HUES6 (cell line): Measurements from ENCODE around the gene CROCC.
"Not testable (repeated sequence)": the region's sequence is repeated elsewhere in the genome, so short reads cannot be mapped to it uniquely, and the experiment has no call there.

Source experiments
- H3K27ac ChIP-seq: 2 replicates; pipeline ENCODE4 v1.7.0; 2013; ENCODE audit warnings: low read depth, mild to moderate bottlenecking, low read length, inconsistent platforms
- H3K27me3 ChIP-seq: 2 replicates; pipeline ENCODE4 v1.6.1; 2013; ENCODE audit warnings: low read length; ENCODE audit not compliant: control insufficient read depth, insufficient read depth
- H3K36me3 ChIP-seq: 2 replicates; pipeline ENCODE4 v1.6.1; 2013; ENCODE audit warnings: low read length; ENCODE audit not compliant: control insufficient read depth, insufficient read depth
- H3K4me1 ChIP-seq: 2 replicates; pipeline ENCODE4 v1.6.1; 2013; ENCODE audit warnings: low read length; ENCODE audit not compliant: control insufficient read depth, insufficient read depth
- H3K4me3 ChIP-seq: 2 replicates; pipeline ENCODE4 v1.5.1; 2013; ENCODE audit warnings: low read depth, low read length
- H3K9ac ChIP-seq: one replicate; pipeline ENCODE4 v1.6.1; 2013; ENCODE audit warnings: mild to moderate bottlenecking, low read length
- H3K9me3 ChIP-seq: 2 replicates; pipeline ENCODE4 v1.6.1; 2013; ENCODE audit warnings: low read depth, low read length; ENCODE audit not compliant: control insufficient read depth, insufficient read depth

Gene CROCC

DNA sequence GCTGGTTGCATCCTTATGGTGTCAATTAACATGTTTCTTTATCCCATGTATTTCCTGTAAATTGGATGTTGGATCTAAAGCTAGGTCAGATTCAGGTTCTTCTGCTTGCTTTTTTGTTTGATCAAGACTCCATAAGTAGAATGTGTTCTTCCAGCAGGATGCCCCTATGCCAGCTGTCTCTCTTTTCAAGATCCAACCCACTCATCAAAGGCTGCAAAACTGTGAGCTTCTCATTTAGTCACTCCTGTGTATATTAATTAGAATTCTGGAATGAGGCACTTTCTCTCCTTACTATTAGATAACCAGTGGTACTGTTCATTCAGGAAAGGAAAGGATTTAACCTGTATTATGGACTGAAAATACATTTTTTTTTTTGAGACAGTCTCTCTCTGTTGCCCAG is 12.2 kb downstream of the CROCC start:
- H3K4me1 ChIP-seq = peaks cover 18% of the 10 kb centered on the region
- peaks cover 60% of the 10 kb centered on the region for H3K36me3 ChIP-seq
- not testable (repeated sequence) for H3K27me3 ChIP-seq, H3K4me3 ChIP-seq, H3K9ac ChIP-seq, H3K9me3 ChIP-seq, H3K27ac ChIP-seq

DNA sequence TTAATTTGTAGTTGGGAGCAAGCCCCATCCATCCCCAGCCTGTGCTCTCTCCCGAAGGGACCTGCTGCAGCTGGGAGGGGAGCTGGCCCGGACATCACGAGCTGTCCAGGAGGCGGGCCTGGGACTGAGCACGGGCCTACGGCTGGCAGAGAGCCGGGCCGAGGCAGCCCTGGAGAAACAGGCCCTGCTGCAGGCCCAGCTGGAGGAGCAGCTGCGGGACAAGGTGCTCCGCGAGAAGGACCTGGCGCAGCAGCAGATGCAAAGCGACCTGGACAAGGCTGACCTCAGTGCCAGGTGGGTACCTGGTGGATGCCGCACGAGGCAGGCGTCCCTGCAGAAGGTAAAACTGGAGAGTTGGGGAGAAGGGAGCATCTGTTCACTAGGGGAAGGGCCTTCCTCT is 14.8 kb downstream of the CROCC start:
- peaks cover 17% of the 10 kb centered on the region for H3K4me1 ChIP-seq

DNA sequence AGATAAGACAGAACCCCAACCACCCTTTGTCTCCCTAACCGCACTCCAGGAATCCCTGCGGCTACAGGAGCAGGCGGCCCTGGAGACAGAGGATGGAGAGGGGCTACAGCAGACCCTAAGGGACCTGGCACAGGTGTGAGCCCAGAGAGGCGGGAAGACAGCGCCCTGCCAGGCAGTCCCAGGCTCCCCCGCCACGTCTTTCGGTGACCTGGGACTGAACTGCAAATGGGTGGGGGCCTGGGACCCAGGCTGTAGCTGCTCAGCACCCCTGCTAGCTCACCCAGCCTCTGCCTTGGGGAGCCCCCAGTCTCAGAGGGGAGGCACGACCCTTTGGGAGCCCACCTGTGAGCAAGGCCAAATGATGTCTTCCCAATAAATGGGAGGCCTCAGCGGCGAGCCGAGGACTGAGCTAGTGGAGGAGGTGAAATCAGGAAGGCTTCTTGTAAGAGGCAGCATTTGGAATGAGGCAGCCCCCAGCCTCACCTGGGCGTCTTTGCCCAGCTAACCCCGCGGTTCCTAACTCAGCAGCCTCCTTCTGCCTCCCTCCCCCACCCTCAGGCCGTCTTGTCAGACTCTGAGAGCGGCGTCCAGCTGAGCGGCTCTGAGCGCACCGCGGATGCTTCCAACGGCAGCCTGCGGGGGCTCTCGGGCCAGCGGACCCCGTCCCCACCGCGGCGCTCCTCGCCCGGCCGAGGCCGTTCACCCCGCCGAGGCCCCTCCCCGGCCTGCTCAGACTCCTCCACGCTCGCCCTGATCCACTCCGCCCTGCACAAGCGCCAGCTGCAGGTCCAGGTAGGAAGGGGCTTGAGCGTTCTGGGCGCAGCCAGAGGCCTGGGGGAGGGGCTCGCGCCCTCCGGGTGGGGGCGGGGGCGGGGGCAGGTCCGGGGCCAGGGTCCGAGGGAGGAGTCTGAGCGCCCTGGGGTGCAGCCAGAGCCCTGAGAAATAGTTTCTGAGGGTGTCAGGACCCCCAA is 16.9 kb downstream of the CROCC start:
- Histone ChIP-seq H3K9me3 (no peaks in the 10 kb centered on the region), H3K27me3 (no peaks in the 10 kb centered on the region), H3K4me3 (peak overlapping the region; percentile 57), H3K9ac (peak overlapping the region; percentile 15), H3K36me3 (peaks cover 53% of the 10 kb centered on the region), H3K4me1 (peaks cover 17% of the 10 kb centered on the region), H3K27ac (no peak overlapping the region)

More for the DNA sequence above, 14.8 kb downstream of the CROCC start:
- peaks cover 55% of the 10 kb centered on the region for H3K36me3 ChIP-seq
- not testable (repeated sequence) for H3K9ac ChIP-seq, H3K4me3 ChIP-seq, H3K27ac ChIP-seq, H3K27me3 ChIP-seq, H3K9me3 ChIP-seq

DNA sequence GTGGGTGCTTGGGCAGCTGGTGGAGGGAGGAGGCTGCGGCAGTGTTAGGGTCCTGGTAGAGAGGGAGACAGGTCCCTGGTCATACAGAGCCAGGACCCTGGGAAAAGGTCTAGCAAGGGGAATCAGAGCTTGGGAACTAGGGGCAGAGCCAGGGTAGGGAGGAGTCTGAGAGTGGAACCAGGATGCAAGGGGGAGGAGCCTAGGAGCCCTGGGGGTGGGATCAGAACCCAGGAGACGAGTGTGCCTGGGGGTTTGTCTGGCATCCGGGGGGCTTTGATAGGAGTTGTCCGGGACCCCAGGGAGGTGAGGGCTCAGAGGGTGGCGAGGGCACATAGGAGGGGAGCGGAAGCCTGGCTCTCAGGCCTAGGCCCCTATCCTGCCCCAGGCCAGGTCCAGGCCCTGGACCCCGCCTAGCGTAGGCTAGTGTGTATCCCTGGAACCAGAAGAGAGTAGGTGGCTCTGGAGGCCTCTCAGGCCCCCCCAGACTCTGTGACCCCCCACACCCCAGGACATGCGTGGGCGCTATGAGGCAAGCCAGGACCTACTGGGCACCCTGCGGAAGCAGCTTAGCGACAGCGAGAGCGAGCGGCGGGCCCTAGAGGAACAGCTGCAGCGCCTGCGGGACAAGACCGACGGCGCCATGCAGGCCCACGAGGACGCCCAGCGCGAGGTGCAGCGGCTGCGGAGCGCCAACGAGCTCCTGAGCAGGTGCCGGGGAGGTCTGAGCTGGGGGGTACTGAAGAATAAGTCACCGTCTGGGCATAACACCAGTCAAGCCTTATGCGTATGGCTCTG is 17.9 kb downstream of the CROCC start:
- H3K9ac ChIP-seq, H3K9me3 ChIP-seq, H3K27me3 ChIP-seq, H3K27ac ChIP-seq: not testable (repeated sequence)
- peak overlapping the region; percentile 43; the same call in 1 of the 2 replicates for H3K4me3 ChIP-seq
- H3K4me1 ChIP-seq = peaks cover 17% of the 10 kb centered on the region
- H3K36me3 ChIP-seq = peaks cover 54% of the 10 kb centered on the region

DNA sequence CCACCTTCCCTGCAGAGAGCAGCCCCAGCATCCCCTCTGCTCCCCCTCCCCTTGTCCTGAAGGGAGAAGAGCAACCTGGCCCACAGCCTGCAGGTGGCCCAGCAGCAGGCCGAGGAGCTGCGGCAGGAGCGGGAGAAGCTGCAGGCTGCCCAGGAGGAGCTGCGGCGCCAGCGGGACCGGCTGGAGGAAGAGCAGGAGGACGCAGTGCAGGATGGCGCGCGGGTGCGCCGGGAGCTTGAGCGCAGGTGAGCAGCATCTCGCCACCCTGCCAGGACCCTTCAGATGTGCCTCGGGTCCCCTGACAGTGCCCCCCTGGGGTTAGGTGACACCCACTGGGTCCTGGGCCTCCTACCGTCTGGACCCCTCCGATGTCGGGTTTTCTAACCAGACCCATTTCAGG is 22.3 kb downstream of the CROCC start:
- H3K36me3 ChIP-seq = peaks cover 65% of the 10 kb centered on the region
- H3K27me3 ChIP-seq = no peaks in the 10 kb centered on the region
- H3K9ac ChIP-seq = no peak overlapping the region
- H3K4me1 ChIP-seq = peaks cover 7% of the 10 kb centered on the region
- no peaks in the 10 kb centered on the region for H3K9me3 ChIP-seq
- H3K27ac ChIP-seq = no peak overlapping the region
- no peak overlapping the region for H3K4me3 ChIP-seq

DNA sequence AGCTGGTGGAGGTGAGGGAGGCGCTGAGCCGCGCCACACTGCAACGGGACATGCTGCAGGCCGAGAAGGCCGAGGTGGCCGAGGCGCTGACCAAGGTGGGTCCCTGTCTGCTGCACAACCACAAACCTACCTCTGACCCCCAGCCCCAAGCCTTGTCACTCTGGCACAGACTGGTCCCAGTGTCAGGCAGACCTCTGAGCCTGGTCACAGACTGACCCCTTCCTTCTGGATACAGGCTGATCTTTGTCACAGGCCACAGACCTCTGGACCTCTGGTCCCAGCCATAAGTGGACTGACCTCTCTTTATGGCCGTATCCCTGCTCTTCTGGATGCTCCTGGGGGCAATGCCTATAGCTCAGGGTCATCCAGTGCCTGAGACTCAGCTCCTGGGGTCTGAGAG is 23.8 kb downstream of the CROCC start:
- H3K4me3 ChIP-seq, H3K27ac ChIP-seq, H3K9ac ChIP-seq, H3K27me3 ChIP-seq, H3K4me1 ChIP-seq, H3K9me3 ChIP-seq: not testable (repeated sequence)
- peaks cover 64% of the 10 kb centered on the region for H3K36me3 ChIP-seq

DNA sequence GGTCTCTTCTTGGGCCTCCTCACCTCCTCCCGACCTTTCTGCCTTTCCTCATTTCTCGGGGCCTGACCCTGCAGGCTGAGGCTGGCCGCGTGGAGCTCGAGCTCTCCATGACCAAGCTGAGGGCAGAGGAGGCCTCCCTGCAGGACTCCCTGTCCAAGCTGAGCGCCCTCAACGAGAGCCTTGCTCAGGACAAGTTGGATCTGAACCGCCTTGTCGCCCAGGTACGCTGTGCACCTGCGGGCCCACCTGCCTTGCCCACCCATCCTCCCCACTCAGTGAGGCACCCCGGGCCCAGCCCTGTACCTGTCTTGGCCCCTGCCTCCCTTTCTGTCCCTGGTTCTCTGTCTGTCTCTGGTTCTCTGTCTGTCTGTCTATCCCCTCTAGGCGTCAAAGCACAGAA is 24.5 kb downstream of the CROCC start:
- not testable (repeated sequence) for H3K9me3 ChIP-seq, H3K27me3 ChIP-seq, H3K27ac ChIP-seq, H3K4me1 ChIP-seq, H3K9ac ChIP-seq, H3K4me3 ChIP-seq
- peaks cover 60% of the 10 kb centered on the region for H3K36me3 ChIP-seq

DNA sequence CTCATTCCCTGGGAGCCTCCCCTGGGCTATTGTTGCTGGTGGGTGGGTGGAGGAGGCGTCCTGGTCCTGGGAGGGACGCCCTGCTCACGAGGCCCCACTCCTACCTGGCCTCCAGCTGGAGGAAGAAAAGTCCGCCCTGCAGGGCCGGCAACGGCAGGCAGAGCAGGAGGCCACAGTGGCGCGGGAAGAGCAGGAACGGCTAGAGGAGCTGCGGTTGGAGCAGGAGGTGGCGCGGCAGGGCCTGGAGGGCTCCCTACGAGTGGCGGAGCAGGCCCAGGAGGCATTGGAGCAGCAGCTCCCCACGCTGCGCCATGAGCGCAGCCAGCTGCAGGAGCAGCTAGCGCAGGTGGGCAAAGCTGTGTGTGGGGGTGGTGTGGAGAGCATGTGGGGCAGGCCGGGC is 24.9 kb downstream of the CROCC start:
- Histone ChIP-seq H3K4me1 (no peaks in the 10 kb centered on the region), H3K9ac (no peak overlapping the region), H3K9me3 (no peaks in the 10 kb centered on the region), H3K27ac (no peak overlapping the region), H3K4me3 (no peak overlapping the region), H3K36me3 (peaks cover 58% of the 10 kb centered on the region), H3K27me3 (no peaks in the 10 kb centered on the region)

DNA sequence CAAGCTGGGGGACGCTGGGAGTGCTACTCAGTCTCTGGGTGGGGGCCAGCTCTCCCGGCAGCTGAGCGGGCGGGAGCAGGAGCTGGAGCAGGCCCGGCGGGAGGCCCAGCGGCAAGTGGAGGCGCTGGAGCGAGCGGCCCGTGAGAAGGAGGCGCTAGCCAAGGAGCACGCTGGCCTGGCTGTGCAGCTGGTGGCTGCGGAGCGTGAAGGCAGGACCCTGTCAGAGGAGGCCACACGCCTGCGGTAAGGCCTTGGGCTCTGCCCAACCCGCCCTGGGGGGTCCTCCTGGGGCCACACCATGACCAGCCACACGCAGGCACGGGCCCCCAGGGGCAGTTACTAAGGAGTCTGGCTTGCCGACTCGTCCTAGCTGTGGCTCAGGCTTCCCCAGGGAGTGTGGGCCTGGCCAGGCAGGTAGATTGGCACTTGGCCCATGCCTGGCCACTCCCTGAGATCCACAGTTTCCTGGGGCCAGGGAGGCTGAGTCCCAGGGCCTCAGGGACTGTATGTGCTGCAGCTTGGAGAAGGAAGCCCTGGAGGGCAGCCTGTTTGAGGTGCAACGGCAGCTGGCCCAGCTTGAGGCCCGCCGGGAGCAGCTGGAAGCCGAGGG is 26.7 kb downstream of the CROCC start:
- H3K4me3 ChIP-seq, H3K27me3 ChIP-seq, H3K4me1 ChIP-seq, H3K9ac ChIP-seq, H3K27ac ChIP-seq, H3K9me3 ChIP-seq: not testable (repeated sequence)
- peaks cover 47% of the 10 kb centered on the region for H3K36me3 ChIP-seq

DNA sequence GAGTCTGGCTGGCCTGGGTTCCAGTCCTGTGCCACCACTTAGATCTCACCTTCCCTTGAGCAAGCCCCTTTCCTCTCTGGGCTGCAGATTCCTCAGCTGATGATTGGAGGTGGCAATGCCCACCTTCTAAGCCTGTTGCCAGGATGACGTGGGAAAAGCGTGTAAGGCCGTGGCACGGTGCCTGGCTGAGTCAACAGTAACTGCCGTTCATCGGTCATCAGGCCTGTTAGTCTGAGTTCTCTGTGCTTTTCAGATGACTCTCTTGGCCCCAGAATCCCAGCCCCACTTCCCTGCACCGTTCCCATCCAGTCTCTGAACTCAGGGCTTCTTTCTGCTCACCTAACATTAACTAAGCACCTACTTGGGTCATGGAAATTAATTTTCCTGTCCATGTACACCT is 27.3 kb downstream of the CROCC start:
- H3K9me3 ChIP-seq, H3K4me1 ChIP-seq, H3K27me3 ChIP-seq, H3K4me3 ChIP-seq, H3K27ac ChIP-seq, H3K9ac ChIP-seq: not testable (repeated sequence)
- H3K36me3 ChIP-seq = peaks cover 41% of the 10 kb centered on the region

DNA sequence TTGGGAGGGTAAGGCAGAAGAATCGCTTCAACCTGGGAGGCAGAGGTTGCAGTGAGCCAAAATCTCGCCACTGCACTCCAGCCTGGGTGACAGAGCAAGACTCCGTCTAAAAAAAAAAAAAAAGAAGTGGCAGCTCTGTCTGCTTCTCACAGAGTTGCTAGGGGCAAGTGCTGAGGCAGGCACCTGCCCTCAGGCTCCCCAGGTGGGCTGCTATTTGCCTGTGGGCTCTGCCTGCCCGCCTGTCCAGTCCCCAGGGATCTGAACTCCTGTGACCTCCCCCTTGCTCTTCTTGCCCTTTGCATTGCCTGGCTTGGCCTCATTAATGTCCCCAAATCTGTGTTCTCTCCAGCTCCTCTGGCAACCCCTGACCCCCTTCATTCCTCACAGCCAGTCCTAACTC is 30.6 kb downstream of the CROCC start:
- not testable (repeated sequence) for H3K4me1 ChIP-seq, H3K27me3 ChIP-seq, H3K9ac ChIP-seq, H3K27ac ChIP-seq, H3K9me3 ChIP-seq, H3K4me3 ChIP-seq
- peaks cover 47% of the 10 kb centered on the region for H3K36me3 ChIP-seq
